HepG2 (cell line): ENCODE results near the gene MCF2L. TPM values are rescaled to one million over a fixed set of nuclear protein-coding genes. Genes with fewer than 3 reads are reported as not detected.
A peak's percentile ranks its signal among the peaks of the same experiment; 100 is the strongest.
"Not testable (repeated sequence)": the region's sequence is repeated elsewhere in the genome, so short reads cannot be mapped to it uniquely, and the experiment has no call there.

Experiments used
- ATAC-seq: fragments of 200-7000 bp; cut with Tn5 transposase; 3 replicates; pipeline ENCODE4 v1.9.1; 2020; ENCODE audit warnings: mild to moderate bottlenecking, moderate library complexity
- BruUV-seq: library from RNA; stranded (reverse); fragments of 400-500 nt; replicated peaks from 2 replicates; lab custom pipeline; 2021; lab: Mats Ljungman, UMichigan
- CTCF ChIA-PET: fragments of 300-600 bp; formaldehyde crosslinking; extraction: SDS; loops from one replicate; lab custom pipeline; 2021; ENCODE audit warnings: low total read pairs, inconsistent platforms, low intra/inter-chr PET ratio; lab: Yijun Ruan, JAX
- POLR2A ChIA-PET: fragments of 350-600 bp; sonication (Branson Sonifier 250); formaldehyde crosslinking; loops from one replicate; lab custom pipeline; 2020; ENCODE audit warnings: antibody characterized with exemption, inconsistent platforms; lab: Yijun Ruan, JAX
- DNase-seq: peaks from one replicate; pipeline ENCODE4 v3.0.0-alpha.2; 2015; ENCODE audit warnings: low spot score
- FAIRE-seq: peaks from 3 replicates; lab custom pipeline; 2011; peaks lifted over from hg19 to GRCh38; lab: Jason Lieb, UNC
- H2AFZ ChIP-seq: one replicate; pipeline ENCODE4 v1.6.1; 2011; ENCODE audit warnings: low read length, inconsistent platforms
- H3K27ac ChIP-seq: fragments of 300-600 bp; 3 replicates; pipeline ENCODE4 v1.8.0; 2011; ENCODE audit warnings: mixed run types, mild to moderate bottlenecking, mixed read lengths, low read length, inconsistent platforms; ENCODE audit not compliant: insufficient read depth; ENCODE audit errors: extremely low read length
- H3K27me3 ChIP-seq, 2 experiments: fragments of 200-600 bp in 1 of 2; 2 replicates in 1 of 2; 3 replicates in 1 of 2; pipeline versions ENCODE4 v1.6.0 to v1.8.0; 2011; ENCODE audit warnings: low read length in 2 of 2, mild to moderate bottlenecking in 2 of 2, moderate library complexity in 2 of 2, inconsistent platforms in 1 of 2; ENCODE audit not compliant: insufficient read depth in 2 of 2, control insufficient read depth in 1 of 2
- H3K36me3 ChIP-seq, 2 experiments: fragments of 200-600 bp in 1 of 2; replicated peaks in 1 of 2; 2 replicates in 1 of 2; 3 replicates in 1 of 2; pipeline versions ENCODE4 v1.5.1 to v1.8.0; 2011; ENCODE audit warnings: low read length in 2 of 2, inconsistent platforms in 1 of 2; ENCODE audit not compliant: insufficient read depth in 2 of 2, control insufficient read depth in 1 of 2
- H3K4me1 ChIP-seq: 2 replicates; pipeline ENCODE4 v1.5.1; 2012; ENCODE audit warnings: low read length, inconsistent platforms; ENCODE audit not compliant: insufficient read depth
- H3K4me2 ChIP-seq: 2 replicates; pipeline ENCODE4 v1.6.0; 2011; ENCODE audit warnings: low read depth, low read length, inconsistent platforms
- H3K4me3 ChIP-seq, 3 experiments: fragments of 200-600 bp in 1 of 3; sonication (generic), shearing (Covaris generic) in 1 of 3; replicated peaks in 1 of 3; 2 replicates each; pipeline ENCODE4 v1.5.1; 2011 to 2016; ENCODE audit warnings: low read length in 3 of 3, inconsistent platforms in 2 of 3, low read depth in 2 of 3, mild to moderate bottlenecking in 2 of 3, control low read depth in 1 of 3, mixed read lengths in 1 of 3; ENCODE audit not compliant: insufficient read depth in 1 of 3
- H3K79me2 ChIP-seq: one replicate; pipeline ENCODE4 v1.6.1; 2011; ENCODE audit warnings: low read length, inconsistent platforms; ENCODE audit not compliant: insufficient read depth
- H3K9ac ChIP-seq: 2 replicates; pipeline ENCODE4 v1.6.0; 2011; ENCODE audit warnings: mild to moderate bottlenecking, low read depth, low read length, inconsistent platforms; ENCODE audit not compliant: insufficient read depth
- H3K9me3 ChIP-seq: 2 replicates; pipeline ENCODE4 v1.5.1; 2012; ENCODE audit warnings: mild to moderate bottlenecking, low read length
- H4K20me1 ChIP-seq: 2 replicates; pipeline ENCODE4 v1.6.0; 2011; ENCODE audit warnings: inconsistent platforms, mild to moderate bottlenecking, low read length, moderate library complexity; ENCODE audit not compliant: insufficient read depth
- AGO1 ChIP-seq: fragments of 200-400 bp; formaldehyde crosslinking; IDR thresholded peaks from 2 replicates; pipeline ENCODE4 v1.6.1; 2017; ENCODE audit warnings: mild to moderate bottlenecking, low read depth, low read length, moderate library complexity; ENCODE audit not compliant: poor library complexity, severe bottlenecking
- AKAP8 ChIP-seq: sonication (generic); formaldehyde crosslinking; IDR thresholded peaks from 2 replicates; pipeline ENCODE4 v1.5.1; 2020; ENCODE audit warnings: mild to moderate bottlenecking, missing genetic modification reagents
- BORCS8-MEF2B ChIP-seq: sonication (generic); formaldehyde crosslinking; IDR thresholded peaks from 2 replicates; pipeline ENCODE4 v1.8.0; 2022; ENCODE audit warnings: mild to moderate bottlenecking, missing genetic modification reagents
- MXD4 ChIP-seq: IDR thresholded peaks from 2 replicates; pipeline ENCODE4 v1.6.1; 2016; ENCODE audit warnings: mild to moderate bottlenecking, missing biosample characterization, missing genetic modification reagents
- PHF20 ChIP-seq: sonication (generic); formaldehyde crosslinking; IDR thresholded peaks from 2 replicates; pipeline ENCODE4 v1.5.0; 2020; ENCODE audit warnings: mild to moderate bottlenecking, missing genetic modification reagents
- REXO4 ChIP-seq: sonication (generic); formaldehyde crosslinking; IDR thresholded peaks from 2 replicates; pipeline ENCODE4 v1.8.0; 2022; ENCODE audit warnings: missing genetic modification reagents, mild to moderate bottlenecking, borderline replicate concordance
- SMARCC2 ChIP-seq: fragments of 450-650 bp; IDR thresholded peaks from 2 replicates; pipeline ENCODE4 v1.6.1; 2017; ENCODE audit warnings: antibody characterized with exemption, mild to moderate bottlenecking
- ZNF382 ChIP-seq: sonication (generic); formaldehyde crosslinking; IDR thresholded peaks from 2 replicates; pipeline ENCODE4 v1.5.0; 2020; ENCODE audit warnings: missing genetic modification reagents, mild to moderate bottlenecking, borderline replicate concordance
- ZNF503 ChIP-seq: sonication (generic); formaldehyde crosslinking; IDR thresholded peaks from 2 replicates; pipeline ENCODE4 v1.4.0; 2020; ENCODE audit warnings: missing genetic modification reagents
- ZNF589 ChIP-seq: sonication (generic); formaldehyde crosslinking; conservative IDR thresholded peaks from 2 replicates; pipeline ENCODE4 v1.8.0; 2022; ENCODE audit warnings: mild to moderate bottlenecking, moderate library complexity, missing genetic modification reagents
- WGBS: methylation state at CpG from one replicate; pipeline ENCODE4 v1.1.6; 2017; ENCODE audit warnings: low lambda C conversion rate; 5-methylcytosine and 5-hydroxymethylcytosine counted together
- in situ Hi-C: cut with HindIII; loops from 2 replicates; pipeline ENCODE4 v1.10.0; 2017; ENCODE audit warnings: low pct_unique_long_range_greater_than_20kb; ENCODE audit not compliant: extremely low pct_ligation_motif_present
- intact Hi-C: fragments of 100-400 bp; cut with micrococcal nuclease; formaldehyde crosslinking; loops from one replicate; pipeline ENCODE4 v1.10.0; 2022; ENCODE audit not compliant: unreplicated experiment
- polyA plus RNA-seq, 8 experiments: library from polyadenylated mRNA; depleted of rRNA in 3 of 8; stranded (reverse) in 7 of 8; unstranded in 1 of 8; fragments of >200 nt; fragmentation: Illumina TruSeq in 4 of 8; extraction: Trizol in 4 of 8; gene quantifications; 2 replicates each; pipeline versions ENCODE4 v1.2.1 to v1.2.3, GENCODE V29; 2011 to 2016; ENCODE audit warnings: low read depth in 4 of 8, missing spikeins in 1 of 8, mixed read lengths in 1 of 8; ENCODE audit not compliant: insufficient read depth in 1 of 8
- total RNA-seq, 5 experiments: library from RNA; depleted of rRNA; stranded (reverse); fragments of >200 nt; fragmentation: Illumina TruSeq; extraction: Trizol; gene quantifications; 2 replicates each; pipeline ENCODE4 v1.2.3, GENCODE V29; 2016; ENCODE audit warnings: low read depth in 1 of 5
- TF ChIP-seq, protein P1 (sequence below): sonication (generic); formaldehyde crosslinking; IDR thresholded peaks from 2 replicates; pipeline ENCODE4 v1.8.1; 2022; ENCODE audit warnings: mild to moderate bottlenecking, missing genetic modification reagents
- TF ChIP-seq, protein P2 (sequence below): sonication (generic); formaldehyde crosslinking; IDR thresholded peaks from 2 replicates; pipeline ENCODE4 v1.4.0; 2020; ENCODE audit warnings: missing genetic modification reagents

MCF2L gene
- total and polyA plus RNA-seq, 2 of the 13 experiments (the other 11 are each of a cell fraction or from before 2014, with no cell fraction given), result 19.4 to 28.4 TPM

DNA sequence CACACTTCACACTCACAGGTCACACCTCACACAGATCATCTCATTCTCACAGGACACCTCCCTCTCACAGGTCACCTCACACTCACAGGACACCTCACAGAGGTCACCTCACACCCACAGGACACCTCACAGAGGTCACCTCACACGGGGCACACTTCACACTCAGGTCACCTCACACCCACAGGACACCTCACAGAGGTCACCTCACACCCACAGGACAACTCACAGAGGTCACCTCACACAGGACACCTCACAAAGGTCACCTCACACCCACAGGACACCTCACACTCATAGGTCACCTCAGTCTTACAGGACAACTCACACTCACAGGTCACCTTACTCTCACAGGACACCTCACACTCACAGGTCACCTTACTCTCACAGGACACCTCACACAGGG lies 143.5 kb downstream of the MCF2L start:
- BruUV-seq, result not testable (repeated sequence)

GRCh38 chr13:113112893-113113845 lies 144.2 kb downstream of the MCF2L start:
- no TSS peak for BruUV-seq
- TF ChIP-seq ZNF589 (CRISPR knock-in tag) (no peak), ZNF503 (CRISPR knock-in tag) (no peak), AGO1 (peak; percentile 20), BORCS8-MEF2B (no peak), MXD4 (CRISPR knock-in tag) (no peak), ZNF382 (CRISPR knock-in tag) (no peak), PHF20 (CRISPR knock-in tag) (no peak), SMARCC2 (no peak), REXO4 (no peak)
- TF ChIP-seq, protein P1, sequence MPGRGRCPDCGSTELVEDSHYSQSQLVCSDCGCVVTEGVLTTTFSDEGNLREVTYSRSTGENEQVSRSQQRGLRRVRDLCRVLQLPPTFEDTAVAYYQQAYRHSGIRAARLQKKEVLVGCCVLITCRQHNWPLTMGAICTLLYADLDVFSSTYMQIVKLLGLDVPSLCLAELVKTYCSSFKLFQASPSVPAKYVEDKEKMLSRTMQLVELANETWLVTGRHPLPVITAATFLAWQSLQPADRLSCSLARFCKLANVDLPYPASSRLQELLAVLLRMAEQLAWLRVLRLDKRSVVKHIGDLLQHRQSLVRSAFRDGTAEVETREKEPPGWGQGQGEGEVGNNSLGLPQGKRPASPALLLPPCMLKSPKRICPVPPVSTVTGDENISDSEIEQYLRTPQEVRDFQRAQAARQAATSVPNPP (CRISPR knock-in tag), result no peak
- TF ChIP-seq, protein P2, sequence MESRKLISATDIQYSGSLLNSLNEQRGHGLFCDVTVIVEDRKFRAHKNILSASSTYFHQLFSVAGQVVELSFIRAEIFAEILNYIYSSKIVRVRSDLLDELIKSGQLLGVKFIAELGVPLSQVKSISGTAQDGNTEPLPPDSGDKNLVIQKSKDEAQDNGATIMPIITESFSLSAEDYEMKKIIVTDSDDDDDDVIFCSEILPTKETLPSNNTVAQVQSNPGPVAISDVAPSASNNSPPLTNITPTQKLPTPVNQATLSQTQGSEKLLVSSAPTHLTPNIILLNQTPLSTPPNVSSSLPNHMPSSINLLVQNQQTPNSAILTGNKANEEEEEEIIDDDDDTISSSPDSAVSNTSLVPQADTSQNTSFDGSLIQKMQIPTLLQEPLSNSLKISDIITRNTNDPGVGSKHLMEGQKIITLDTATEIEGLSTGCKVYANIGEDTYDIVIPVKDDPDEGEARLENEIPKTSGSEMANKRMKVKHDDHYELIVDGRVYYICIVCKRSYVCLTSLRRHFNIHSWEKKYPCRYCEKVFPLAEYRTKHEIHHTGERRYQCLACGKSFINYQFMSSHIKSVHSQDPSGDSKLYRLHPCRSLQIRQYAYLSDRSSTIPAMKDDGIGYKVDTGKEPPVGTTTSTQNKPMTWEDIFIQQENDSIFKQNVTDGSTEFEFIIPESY (CRISPR knock-in tag), result no peak

More for the DNA sequence above, 143.5 kb downstream of the MCF2L start:
- CTCF ChIA-PET, intact Hi-C loops, ATAC-seq, H3K36me3 ChIP-seq, H2AFZ ChIP-seq, H3K4me2 ChIP-seq, H3K27me3 ChIP-seq, in situ Hi-C loops, H3K4me3 ChIP-seq, H3K79me2 ChIP-seq, H4K20me1 ChIP-seq, POLR2A ChIA-PET, H3K27ac ChIP-seq, DNase-seq, H3K9ac ChIP-seq, H3K9me3 ChIP-seq: not testable (repeated sequence)
- peak; percentile 58; the same call in 1 of the 2 replicates for TF ChIP-seq AKAP8
- peaks cover 16% of the 10 kb centered on the region for H3K4me1 ChIP-seq
- FAIRE-seq, result peak; percentile 60
- 77% methylated on average over 1 of the region's 1 CpG for WGBS

More at GRCh38 chr13:113112893-113113845, 144.2 kb downstream of the MCF2L start:
- Histone ChIP-seq H3K9me3 (no peaks in the 10 kb centered on the region), H4K20me1 (no peaks in the 10 kb centered on the region), H2AFZ (no peak overlapping the region), H3K79me2 (no peaks in the 10 kb centered on the region), H3K9ac (no peak overlapping the region), H3K4me2 (no peak overlapping the region), H3K4me1 (peaks cover 16% of the 10 kb centered on the region), H3K27me3 (no peaks in the 10 kb centered on the region), H3K4me3 (no peak overlapping the region), H3K36me3 (peaks cover 0 to 1% of the 10 kb centered on the region in 2 experiments; a peak in 1 of 5 replicates), H3K27ac (no peak overlapping the region)
- CTCF ChIA-PET, result no interaction called here
- POLR2A ChIA-PET, result interaction anchor here (2.2 to 2.5 kb wide), 3 partner anchors 8 to 37 kb away, joined by 6 to 18 read pairs (median 13); partner anchors contain the start of genes F10 and F7
- WGBS, result 63% methylated on average over 7 of the region's 9 CpGs
- ATAC-seq, result peak; percentile 61
- no peak for DNase-seq
- FAIRE-seq, result no peak
- intact Hi-C loops, result no loop called here
- in situ Hi-C loops, result no loop called here
